Stimulated activated CD4-positive, alpha-beta T cell treated with anti-CD3 and anti-CD28 coated beads, TNF-alpha, amount 100 ng/mL, for 4 hours (primary cell): Measurements from ENCODE around the gene MSI2.

ENCODE experiments used
- DNase-seq, 3 experiments: peaks; one replicate each; pipeline ENCODE4 v3.0.0-alpha.2; 2020; ENCODE audit warnings: low read depth in 3 of 3

The MSI2 gene

DNA sequence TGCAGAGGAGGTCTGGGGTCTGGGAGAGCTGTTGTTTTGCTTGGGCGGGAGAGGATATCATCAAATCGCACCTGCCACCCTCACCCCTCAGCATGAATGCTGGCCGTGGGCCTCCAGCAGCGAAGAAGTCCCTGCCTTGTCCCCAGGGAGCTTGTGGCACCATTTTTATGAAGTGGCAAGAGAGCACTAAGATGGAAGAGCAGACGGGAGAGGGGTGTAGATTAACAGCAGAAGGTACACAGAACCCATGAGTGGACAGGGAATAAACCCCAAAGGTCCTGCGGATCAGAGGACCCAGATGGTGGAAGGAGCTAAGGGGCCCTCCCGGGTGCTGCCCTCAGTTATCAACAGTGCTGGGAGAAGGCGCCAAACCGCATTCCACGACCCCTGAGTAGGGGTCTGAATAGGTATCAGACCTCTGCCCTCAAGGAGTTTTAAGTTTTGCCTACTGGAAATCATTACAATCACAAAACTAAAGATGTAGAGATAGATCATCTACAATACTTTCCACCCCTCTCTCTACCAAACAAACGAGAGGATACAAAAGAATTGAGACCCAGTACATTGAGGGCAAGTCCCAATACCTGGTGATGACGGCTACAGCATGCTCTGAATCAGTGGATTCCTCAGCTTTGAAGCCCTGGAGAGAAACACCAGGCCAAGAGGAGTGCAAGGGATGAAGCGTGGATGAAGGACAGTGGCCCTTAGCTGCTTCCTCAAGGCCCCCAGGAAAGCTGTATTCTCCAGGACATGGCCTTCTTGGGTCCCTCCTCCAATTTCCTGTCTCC, 428.6 kb downstream of the MSI2 start:
- no peak for DNase-seq

DNA sequence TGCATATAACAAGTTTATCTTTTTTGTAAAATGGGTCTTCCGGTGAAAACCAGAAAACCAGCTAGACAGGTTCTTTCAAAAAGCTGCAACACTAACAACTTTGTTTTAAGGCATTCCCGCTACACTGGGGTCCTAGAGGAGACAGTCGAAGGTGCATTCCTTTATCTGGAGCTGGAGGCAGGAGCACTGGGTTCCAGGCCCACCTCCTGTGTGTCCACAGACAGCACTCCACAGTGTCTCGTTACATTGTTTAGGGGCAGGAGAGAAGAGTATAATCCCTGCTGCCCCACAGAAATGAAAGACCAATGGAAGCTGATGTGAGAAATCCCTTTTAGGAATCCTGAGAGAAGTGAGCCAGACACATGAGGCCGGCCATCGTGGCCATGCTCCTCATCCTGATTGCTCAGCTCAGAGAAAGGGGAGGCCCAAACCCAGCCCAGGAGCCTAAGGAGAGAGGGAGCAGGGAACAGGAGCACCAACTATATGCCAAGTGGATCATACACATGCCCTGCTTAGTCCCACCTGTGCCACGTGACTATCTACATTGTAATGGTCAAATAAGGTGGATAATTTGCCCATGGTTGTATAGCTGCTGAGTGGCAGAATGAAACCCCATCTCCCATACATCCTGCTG, 429.3 kb downstream of the MSI2 start:
- no peak for DNase-seq

DNA sequence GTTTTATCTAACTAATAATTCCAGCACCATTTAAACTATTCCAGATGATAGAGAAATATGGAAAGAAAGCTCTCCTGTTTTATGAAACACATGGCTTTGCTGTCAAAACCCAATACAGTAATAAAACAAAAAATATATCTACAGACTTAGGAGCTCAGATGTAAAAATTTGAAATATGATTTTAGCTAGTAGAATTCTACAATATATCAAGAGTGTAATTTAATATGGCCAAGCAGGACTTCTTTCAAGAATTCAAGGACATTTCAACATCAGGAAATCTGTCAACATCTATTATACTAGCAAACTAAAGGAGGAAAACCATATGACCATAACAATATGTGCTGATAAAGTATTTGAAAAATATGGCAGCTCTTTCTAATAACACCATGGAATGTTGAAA, 431.3 kb downstream of the MSI2 start:
- DNase-seq = no peak

DNA sequence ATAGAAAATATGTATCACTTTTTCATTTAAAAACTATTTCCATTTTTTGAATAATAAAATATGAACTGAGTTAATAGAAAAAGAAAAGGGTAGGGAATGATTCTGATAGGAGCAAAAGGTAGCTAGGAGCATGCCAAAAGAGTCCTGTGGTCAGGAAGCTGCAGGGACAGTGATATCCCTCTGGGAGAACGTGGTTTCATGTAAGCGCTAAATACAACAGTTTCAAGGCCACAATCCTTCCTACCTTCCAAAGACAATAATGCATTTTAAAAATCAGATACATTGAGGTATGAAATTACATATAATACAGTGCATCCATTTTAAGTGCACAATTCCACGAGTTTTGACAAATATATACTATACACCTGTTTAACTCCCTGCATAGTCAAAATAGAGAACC, 432.9 kb downstream of the MSI2 start:
- no peak for DNase-seq

DNA sequence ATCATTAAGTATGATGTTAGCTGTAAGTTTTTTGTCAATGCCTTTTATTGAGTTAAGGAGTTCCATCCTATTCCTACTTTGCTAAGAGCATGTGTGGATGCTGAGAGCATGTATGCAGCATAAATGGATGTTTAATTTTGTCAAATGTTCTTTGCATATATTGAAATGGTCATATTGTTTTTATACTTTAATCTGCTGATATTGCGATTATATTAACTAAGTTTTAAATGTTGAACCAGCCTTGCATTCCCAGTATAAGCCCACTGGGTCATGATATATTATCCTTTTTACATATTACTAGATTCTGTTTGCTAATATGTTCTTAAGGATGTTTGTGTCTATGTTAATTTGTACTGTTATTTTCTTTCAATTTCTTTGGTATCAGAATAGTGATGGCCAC, 435.6 kb downstream of the MSI2 start:
- no peak for DNase-seq

DNA sequence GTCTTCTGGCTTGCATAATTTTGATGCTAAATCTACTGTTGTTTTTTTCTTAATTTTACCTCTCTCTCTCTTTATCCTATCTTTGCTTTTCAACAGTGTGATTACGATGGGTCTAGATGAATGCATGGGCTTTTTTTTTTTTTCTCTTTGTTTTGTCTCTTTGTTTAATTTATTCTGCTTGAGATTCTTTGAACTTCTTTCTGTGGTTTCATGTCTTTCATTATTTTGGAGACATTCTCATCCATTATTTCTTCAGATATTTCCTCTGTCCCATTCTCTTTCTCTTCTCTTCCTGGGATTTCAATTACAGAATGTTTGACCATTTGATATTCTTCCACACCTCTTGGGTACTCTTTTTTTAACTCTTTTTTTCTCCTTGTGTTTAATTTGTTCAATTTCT, 436.4 kb downstream of the MSI2 start:
- no peak for DNase-seq

DNA sequence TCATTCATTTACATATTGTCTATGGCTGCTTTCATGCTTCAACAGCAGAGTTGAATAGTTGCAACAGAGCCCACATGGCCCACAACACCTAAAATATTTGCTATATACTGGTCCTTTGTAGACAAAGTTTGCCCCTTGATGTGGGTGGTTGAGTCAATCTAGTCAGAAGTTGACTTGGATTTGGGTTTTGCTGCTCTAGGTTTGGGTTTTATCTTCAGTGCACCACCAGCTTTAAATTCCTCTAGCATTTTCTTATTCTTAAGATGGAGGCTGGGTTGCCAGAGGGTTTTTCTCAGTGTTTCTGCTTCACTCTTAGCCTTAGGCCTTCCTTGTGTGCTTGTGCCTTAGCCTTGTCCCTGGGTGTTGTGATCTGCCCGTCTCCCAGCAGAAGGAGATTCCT, 437.7 kb downstream of the MSI2 start:
- DNase-seq = no peak

DNA sequence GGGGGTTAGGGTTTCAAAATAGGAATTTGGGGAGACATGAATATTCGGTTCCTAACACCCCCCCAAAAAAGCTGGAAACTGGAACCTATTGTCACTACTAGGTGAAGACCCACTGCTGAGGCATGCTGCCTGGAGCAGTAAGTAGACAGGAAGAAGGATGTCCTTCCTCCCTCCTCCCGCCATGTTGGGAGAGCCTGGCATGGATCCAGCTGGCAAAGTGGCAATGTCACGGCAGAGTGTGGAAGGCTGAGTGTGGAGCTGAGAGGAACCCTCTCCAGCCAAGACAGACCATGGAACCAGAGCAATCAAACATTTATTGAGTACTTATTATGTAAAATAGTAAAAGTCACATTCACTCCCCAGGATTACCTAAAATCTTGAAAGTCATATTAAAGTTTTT, 439.7 kb downstream of the MSI2 start:
- DNase-seq = no peak

DNA sequence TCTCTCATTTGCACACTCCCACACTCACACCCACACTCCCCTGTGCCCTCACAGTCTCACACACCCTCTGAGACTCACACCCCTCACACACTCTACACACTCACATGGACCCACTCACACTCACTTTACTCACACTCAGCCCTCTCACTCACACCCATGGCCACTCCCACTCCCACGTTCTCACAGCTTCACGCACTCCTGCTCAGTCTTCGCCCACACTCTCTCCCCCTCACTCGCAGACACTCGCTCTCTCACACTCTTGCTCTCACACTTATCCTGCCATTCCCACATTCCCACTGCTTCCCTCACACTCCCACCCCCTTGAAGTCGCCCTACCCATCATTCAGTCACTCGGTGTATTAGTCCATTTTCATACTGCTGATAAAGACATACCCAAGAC, 440.9 kb downstream of the MSI2 start:
- no peak for DNase-seq

DNA sequence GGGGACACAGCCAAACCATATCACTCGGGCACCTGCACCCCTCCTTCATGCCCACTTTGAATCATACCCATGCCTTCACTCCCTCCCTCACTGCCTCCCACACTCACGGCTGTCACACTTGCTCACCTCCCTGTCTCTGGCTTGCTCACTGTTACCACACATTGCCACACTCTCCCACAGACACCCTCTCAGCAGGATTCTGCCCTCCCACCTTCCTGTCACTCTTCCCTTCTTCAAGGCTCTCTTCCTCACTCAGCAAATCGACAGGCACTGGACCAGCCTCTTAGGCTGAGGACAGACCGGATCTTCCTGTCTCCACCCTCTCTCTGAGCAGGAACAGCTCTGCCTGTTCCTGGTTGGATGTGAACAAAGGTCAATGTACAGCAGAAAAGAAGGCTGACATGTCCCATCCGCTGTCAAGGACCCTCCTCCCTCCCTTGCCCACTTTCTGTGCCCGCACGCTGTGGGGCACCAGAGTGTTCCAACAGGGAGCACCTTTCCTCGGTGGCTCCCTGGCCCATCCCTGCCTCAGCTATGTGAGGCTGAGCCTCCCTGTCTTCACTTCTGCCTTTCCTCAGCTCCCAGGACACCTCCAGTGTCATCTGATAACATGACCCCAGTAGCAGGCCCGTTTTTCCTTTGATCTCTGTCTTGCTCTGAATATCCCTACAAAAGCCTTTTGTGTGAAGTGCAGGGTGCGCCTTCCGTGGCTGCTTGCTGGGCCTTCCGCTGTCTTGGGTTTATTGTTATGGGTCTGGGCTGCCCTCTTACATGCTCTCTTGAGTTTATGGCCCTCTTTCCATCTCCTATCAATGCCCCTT, 441.8 kb downstream of the MSI2 start:
- DNase-seq = no peak

DNA sequence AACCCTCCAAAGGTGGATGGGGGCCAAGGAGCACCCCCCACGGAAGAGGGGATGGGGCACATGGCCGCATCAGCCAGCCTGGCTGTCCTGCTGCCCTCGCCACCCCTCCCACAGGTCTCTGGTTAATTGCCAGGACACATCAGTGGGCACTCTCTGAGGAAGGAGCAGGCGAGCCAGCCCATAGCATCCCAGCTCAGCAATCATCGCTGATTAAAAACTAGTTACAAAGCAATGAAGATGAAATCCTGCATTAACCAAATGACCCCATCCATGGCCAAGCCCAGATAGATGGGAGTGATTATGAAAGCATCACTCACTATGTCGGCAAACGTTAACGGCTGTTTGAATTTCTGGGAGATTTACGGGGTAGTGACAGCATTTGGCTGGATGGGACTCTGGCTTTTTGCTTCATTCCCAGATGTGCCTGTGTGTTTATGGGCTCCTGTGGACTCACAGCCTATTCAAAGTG, 443.5 kb downstream of the MSI2 start:
- DNase-seq = no peak

DNA sequence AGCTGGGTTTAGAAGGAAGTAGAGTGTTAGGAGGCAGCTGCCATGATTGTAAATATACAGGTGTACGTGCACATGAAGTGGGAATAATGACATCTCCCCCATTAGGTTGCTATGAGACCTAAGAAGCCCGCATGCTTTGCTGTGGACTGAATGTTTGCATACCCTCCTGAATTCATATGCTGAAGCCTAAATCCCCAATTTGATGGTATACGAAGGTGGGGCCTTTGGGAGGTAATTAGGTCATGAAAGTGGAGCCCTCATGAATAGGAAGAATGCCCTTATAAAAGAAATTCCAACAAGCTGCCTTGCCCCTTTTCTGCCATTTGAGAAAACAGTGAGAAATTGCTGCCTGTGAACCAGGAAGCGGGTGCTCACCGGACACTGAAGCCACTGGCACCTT, 444.8 kb downstream of the MSI2 start:
- no peak for DNase-seq

DNA sequence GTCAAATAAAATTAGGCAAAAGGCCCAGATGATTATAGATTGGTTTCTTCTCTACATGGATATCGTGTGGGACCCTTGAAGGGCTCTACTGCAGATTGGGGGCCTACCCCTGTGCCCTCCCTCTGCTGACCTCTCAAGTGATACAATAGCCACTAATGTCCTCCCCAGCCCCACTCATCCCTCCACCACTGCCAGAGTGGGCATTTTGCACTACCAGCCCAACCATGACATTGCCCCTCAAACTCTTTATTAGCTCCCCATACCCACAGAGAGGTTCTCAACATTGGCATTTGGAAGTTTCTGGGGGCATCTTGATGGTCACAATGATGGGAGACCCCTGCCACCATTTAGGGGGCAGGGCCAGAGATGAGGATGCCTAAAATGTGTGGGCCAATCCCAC, 446.9 kb downstream of the MSI2 start:
- no peak for DNase-seq

DNA sequence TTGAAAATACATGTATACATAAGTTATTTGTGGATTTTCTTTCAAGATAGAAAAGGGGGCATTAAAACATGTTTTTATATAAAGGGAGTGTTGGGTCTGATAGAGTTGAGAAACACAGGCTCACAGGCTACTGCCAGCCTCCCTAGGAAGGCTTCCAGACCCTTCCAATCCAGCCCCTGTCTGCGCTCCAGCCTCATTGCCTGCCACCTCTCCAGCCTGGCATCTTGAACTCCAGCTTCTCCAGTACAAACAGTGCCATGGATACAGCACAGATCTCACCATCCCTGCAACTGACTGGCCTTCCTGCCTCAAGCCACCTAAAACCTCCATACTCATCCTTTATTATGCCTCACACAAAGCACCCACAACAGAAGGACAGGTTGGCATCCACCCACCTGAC, 448.1 kb downstream of the MSI2 start:
- DNase-seq = no peak

DNA sequence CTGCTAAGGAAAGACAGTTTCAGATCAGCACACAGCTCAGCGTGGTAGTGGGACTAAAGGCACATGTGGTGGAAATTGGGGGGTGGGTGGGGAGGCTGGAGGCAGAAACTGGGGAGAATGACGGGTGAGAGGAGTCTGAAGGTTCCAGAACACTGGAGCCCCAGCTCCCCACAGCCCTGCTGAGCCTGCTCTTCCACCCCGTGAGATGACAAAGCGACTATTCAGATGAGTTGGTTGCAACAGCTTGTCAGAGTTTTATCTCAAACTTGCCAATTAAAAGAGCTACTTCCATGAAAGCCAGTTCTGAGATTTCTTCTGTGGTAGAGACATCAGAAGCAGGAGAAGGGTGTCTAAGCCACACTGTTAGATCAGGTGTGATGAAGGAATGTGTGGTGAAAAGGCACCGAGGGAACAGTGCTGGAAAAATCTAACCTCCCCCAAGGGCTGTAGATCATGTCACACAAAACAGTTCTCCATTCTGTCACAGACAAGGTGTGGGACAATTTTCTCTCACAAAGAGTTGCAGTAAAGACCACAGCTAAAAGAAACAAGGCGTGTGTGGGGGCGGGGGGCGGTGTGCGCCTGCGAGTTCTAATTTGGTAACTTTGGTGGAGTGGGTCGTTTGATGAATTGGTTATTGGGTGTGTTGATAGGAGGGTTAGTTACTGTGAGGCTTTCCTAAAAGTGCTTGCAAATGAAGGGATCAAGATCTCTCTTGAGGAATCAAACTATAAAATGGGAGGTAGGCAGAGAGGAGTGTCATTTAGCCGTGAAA, 449.8 kb downstream of the MSI2 start:
- DNase-seq = no peak

DNA sequence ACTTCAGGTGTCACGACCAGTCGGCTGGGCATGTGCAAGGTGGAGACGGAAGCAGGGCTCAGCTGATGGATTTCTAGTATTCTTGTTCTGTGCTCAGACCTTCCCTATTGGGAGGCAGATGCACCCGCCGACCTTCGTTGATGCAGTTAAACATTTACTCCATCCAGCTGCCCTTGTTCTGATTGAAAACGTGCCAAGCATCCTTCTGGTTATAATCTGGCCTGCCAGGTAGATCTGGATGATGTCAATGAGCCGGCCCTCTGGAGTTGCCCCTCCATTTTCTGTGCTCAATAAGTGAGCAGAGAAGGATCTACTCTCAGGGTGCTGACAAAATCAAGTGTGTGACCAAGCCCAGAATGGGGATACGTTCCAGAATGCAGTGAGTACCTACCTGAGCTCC, 450.4 kb downstream of the MSI2 start:
- DNase-seq = no peak

DNA sequence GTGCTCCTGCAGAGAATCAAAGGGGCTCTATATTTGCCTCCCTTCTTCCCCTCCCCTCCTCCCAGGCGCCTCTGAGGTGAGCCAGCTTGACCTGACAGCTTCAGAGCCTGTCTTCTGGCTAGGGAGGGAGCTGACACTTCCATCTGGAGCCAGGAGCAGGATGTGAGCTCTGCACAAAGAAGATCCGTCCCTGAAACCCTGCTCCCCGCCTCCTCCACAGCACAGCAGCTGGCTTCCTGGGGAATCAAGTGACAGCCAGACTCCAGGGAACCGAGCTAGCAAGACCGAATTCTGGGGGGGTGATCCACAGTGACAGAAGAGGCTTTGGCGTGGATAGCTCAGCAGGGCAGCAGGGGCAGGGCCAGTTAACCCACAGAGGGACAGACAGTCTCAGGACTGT, 451.6 kb downstream of the MSI2 start:
- no peak for DNase-seq

DNA sequence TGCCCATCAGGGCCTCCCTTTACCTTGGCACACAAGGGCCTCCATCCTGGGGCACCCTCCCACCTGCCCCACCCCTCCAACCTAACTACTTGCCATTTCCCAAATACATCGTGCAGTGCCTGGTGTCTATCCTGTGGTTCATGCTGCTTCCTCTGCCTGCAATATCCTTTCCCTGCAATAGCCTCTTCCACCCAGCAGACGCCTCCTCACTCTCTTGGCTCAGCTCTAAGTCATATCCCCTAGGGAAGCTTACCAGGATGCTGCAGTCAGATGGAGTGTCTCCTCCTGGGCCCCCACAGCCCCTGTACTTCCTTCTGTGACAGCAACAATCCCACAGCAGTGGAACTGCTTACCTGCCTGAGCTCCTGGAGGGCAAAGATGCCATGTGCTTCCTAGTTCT, 452.1 kb downstream of the MSI2 start:
- no peak for DNase-seq

DNA sequence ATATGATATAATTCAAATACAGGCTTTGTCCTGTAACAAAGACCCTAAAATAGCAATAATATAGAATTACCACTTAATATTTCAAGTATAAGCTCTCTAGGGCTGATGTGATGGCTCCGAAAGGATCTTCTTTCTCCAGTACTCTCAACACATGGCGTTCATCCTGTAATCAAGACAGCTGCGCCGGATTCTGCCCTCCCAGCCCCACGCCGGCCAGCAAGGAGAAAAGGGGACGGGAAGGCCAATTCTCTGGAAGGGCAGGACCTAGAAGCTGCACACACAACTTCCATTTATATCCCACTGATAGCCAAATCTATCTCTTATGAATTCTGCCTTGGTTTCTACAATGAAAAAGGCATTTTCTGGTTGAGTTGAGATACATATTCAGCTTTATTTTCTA, 456.8 kb downstream of the MSI2 start:
- DNase-seq = no peak

DNA sequence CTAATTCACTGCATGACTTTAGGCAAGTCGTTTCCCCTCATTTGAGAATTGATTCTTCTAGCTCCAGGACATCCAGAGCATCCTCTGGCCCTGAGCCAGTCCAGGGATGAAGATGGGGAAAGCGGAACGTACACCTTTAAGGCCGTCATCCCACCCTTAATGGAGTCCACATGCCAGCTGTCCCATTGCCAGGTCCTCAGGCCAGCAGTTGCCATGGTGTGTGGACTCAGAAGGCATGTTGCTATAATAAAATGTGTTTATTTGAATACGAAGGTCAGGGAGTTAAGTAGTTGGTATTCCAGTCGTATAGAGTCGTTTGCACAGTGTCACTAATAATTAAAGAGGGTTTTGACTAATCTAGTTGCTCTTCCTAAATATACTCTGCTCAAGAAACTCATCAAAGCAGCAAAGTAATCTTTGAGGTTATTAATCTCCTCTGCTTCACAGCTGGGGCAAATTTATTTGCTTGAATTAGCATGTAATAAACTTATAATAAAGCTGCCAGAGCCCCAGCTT, 458.4 kb downstream of the MSI2 start:
- no peak for DNase-seq

DNA sequence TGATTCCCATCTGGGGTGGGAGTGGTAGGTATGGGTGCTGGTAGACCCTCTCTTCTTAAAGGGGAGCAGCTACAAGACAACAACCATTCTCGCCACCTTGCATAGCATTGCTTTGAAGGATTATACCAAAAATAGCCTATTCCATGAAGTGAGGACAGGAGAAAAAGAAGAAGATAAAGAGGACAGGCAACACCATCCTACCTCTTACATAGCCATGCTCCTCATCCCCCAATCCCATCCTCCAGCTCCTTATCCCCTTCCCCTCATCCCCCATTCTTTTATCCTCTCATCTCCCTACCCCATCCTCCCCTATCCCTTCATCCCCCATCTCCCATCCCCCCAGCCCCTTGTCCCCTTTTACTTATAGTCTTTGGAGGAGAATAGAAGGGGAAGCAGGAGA, 459.7 kb downstream of the MSI2 start:
- no peak for DNase-seq

DNA sequence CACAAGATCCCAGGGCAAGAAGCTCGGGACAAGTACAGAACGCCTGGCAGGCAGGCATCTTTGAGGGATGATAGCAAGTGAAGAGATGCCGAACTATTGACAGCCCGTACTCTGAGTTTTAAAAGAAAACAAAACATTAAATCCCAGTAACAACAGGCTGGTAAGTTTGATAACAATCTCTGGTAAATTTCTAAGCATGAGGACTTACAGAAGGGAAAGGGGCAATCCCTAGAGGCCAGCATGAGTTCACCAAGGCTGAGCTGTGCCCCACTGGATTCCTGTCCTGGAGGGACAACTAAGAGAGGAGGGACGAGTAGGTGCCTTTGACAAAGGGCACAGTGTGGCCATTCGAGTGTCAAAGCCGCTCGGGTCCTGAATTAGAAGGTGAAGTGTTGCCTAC, 462.6 kb downstream of the MSI2 start:
- no peak for DNase-seq
